ENCODE data around the gene CHST15. TPM values are rescaled to one million over a fixed set of nuclear protein-coding genes. Genes with fewer than 3 reads are reported as not detected.

The CHST15 gene
- total and polyA plus RNA-seq, 2 of the 8 experiments (the other 6 are each of a cell fraction or from before 2014, with no cell fraction given) = 8.8 to 9.1 TPM

GRCh38 chr10:124116771-124117510 lies 23.5 kb upstream of the CHST15 start:
- WGBS, 2 experiments (ENCODE audit: extremely low coverage in 1 of 2, insufficient coverage in 1 of 2, insufficient read length in 1 of 2, insufficient replicate concordance in 2 of 2, low coverage in 1 of 2, low lambda C conversion rate in 2 of 2, missing lambda C conversion rate in 1 of 2) = 85% methylated on average over 12 of the region's 12 CpGs; no CpG with 5 or more reads in 1 of the 2 experiments
- Histone ChIP-seq H2AFZ (ENCODE audit: low read length) (no peak overlapping the region), H3K23ac (ENCODE audit: insufficient read length) (no peak overlapping the region), H2BK12ac (ENCODE audit: low read depth, low read length) (0 out of 2 replicates have a peak overlapping the region, but pooled peaks have one; percentile 27), H3K14ac (ENCODE audit: insufficient read length) (no peak overlapping the region), H4K8ac (ENCODE audit: extremely low read depth, insufficient read depth, low read length) (no peak overlapping the region), H2BK15ac (ENCODE audit: low read length) (no peak overlapping the region), H3K4me3 (ENCODE audit: extremely low read depth in 1 of 4, insufficient read depth in 2 of 4, low read depth in 3 of 4, low read length in 4 of 4) (no peak overlapping the region), H3K79me2 (ENCODE audit: control insufficient read depth in 1 of 2, insufficient read depth in 2 of 2, low read length in 2 of 2) (no peaks in the 10 kb centered on the region), H3K27me3 (replicated peaks in 1 of 4; ENCODE audit: control insufficient read depth in 3 of 4, extremely low read depth in 1 of 4, insufficient read depth in 3 of 4, low read length in 3 of 4) (no peaks in the 10 kb centered on the region; a peak in 1 of 7 replicates), H2BK5ac (ENCODE audit: low read depth, low read length) (no peak overlapping the region), H2AK5ac (ENCODE audit: low read depth, low read length) (no peak overlapping the region), H2BK120ac (replicated peaks; ENCODE audit: low read depth, low read length) (no peak overlapping the region), H3K9me3 (ENCODE audit: insufficient read depth in 2 of 2, low read depth in 1 of 2, low read length in 1 of 2) (no peaks in the 10 kb centered on the region), H3K4me1 (replicated peaks in 1 of 4; ENCODE audit: control insufficient read depth in 3 of 4, insufficient read depth in 4 of 4, low read length in 3 of 4) (no peaks in the 10 kb centered on the region), H3K18ac (ENCODE audit: extremely low read depth, low read length) (no peak overlapping the region), H4K20me1 (replicated peaks in 1 of 2; ENCODE audit: control insufficient read depth in 1 of 2, insufficient read depth in 2 of 2, low read length in 2 of 2) (peaks cover 0 to 7% of the 10 kb centered on the region in 2 experiments), H3K27ac (ENCODE audit: low read depth, low read length) (no peak overlapping the region), H3K23me2 (ENCODE audit: low read depth, low read length) (peaks cover 13% of the 10 kb centered on the region; the same call in 1 of the 2 replicates), H3K56ac (replicated peaks; ENCODE audit: insufficient read length, low read depth, low read length) (no peak overlapping the region), H2BK20ac (ENCODE audit: low read length) (no peak overlapping the region), H4K91ac (replicated peaks; ENCODE audit: insufficient read length, low read length) (no peak overlapping the region), H3K36me3 (ENCODE audit: control insufficient read depth in 2 of 4, insufficient read depth in 4 of 4, low read length in 3 of 4) (no peaks in the 10 kb centered on the region), H4K5ac (ENCODE audit: insufficient read length, low read depth, low read length) (no peak overlapping the region), H3K79me1 (ENCODE audit: low read depth, low read length) (no peaks in the 10 kb centered on the region), H3K9ac (replicated peaks in 1 of 4; ENCODE audit: extremely low read depth in 1 of 4, low read depth in 3 of 4, low read length in 3 of 4) (no peak overlapping the region), H3K4ac (replicated peaks; ENCODE audit: insufficient read length, low read depth, low read length) (no peak overlapping the region), H3K4me2 (ENCODE audit: insufficient read depth in 1 of 2, low read depth in 2 of 2, low read length in 2 of 2) (no peak overlapping the region)
- FAIRE-seq = no peak
- CTCF ChIA-PET (ENCODE audit: partially characterized antibody) = interaction anchor here (5.7 kb wide), 1 partner anchor 10 kb away, joined by 24 read pairs; no protein-coding TSS in a partner anchor
- DNase-seq (ENCODE audit: low read depth in 1 of 2, low spot score in 2 of 2) = no peak
- POLR2A ChIA-PET (ENCODE audit: partially characterized antibody) = interaction anchor here (1.5 kb wide), 1 partner anchor 24 kb away, joined by 3 read pairs; the partner anchor contains the start of gene CHST15
- TF ChIP-seq SP4 (IDR thresholded peaks at IDR 0.05; ENCODE audit: low read length) (no peak), ATF3 (IDR thresholded peaks at IDR 0.05; ENCODE audit: insufficient read depth, low read depth, low read length) (no peak), TAF7 (optimal IDR thresholded peaks at IDR 0.05; ENCODE audit: borderline replicate concordance, low read depth, low read length) (no peak)
